ENCODE data around the gene STK35. TPM values are rescaled to one million over a fixed set of nuclear protein-coding genes. Genes with fewer than 3 reads are reported as not detected.
A peak's percentile ranks its signal among the peaks of the same experiment; 100 is the strongest.

STK35 gene
- total RNA-seq, 1 experiment from 2014 or later: 33.4 TPM

DNA sequence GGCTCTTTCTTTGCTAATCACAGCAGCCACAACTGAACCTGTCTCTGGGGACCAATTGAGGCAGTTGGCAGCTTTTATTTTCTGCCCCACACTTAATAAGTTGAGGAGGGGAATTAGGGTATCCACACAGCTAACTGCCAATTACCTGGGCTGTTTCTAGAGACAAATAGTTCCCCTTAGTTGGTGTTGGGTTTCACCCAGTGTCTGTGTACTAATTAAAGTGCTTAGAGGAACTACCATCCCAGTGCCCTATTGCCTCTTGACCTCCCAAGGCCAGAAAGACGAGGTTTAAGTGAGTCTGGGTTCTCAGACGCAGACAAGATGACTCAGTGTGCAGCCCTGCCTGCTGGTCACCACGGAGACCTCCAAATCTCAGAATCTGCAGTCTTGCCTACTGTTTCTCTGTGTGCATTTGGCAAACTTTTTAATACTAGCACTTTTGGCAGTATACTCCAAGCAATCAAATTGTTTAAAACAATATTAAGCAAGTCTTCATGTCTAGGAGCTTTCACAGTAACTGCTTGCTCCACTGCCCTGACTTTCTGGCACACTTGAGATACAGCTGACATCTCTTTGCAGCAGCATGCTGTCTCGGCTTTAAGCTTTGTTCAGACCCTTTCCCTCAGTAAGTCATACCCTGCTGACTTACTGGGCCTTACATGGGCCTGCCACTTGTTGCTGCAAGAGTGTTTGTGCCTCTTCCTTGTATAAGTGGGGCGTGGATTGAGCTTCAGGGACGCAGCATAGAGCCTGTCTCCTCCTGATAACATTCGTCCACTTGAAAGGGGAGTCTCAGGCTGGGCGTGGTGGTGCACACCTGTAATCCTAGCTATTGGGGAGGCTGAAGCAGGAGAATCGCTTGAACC lies 31.9 kb downstream of the STK35 start:
- peak; percentile 87 for DNase-seq (ENCODE audit: low read depth)

DNA sequence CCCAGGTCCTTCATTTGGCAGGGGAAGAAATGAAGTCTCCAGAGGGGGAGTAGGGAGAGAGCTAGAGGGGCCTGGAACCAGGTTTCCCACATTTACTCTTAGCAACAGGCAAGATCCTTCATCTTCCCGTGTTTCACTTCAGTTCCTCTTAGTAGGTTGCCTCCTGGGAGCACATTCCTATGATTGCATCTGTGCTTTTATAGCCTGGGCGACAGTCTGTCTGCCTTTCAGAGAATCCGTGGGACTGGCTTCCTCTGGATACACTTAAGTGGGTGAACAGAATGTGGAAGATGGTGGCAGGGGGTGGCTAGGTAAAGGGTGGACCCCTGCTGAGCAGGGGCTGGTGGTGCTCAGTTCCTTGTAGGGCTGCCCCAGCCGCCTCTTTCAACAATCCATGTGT lies 33.4 kb downstream of the STK35 start:
- DNase-seq (ENCODE audit: low read depth): no peak

GRCh38 chr20:2136275-2136674 lies 34.6 kb downstream of the STK35 start:
- no peak for DNase-seq (ENCODE audit: low read depth)

- DNase-seq (ENCODE audit: low read depth): peak; percentile 98
Measured at GRCh38 chr20:2137552-2138201, 36.0 kb downstream of the STK35 start.

GRCh38 chr20:2138396-2138795 lies 36.8 kb downstream of the STK35 start:
- DNase-seq (ENCODE audit: low read depth): no peak

GRCh38 chr20:2139250-2139649 lies 37.6 kb downstream of the STK35 start:
- DNase-seq (ENCODE audit: low read depth): no peak

- no peak for DNase-seq (ENCODE audit: low read depth)
Measured at GRCh38 chr20:2139736-2140135, 38.1 kb downstream of the STK35 start.

GRCh38 chr20:2140561-2140960 lies 38.9 kb downstream of the STK35 start:
- peak; percentile 38 for DNase-seq (ENCODE audit: low read depth)

DNA sequence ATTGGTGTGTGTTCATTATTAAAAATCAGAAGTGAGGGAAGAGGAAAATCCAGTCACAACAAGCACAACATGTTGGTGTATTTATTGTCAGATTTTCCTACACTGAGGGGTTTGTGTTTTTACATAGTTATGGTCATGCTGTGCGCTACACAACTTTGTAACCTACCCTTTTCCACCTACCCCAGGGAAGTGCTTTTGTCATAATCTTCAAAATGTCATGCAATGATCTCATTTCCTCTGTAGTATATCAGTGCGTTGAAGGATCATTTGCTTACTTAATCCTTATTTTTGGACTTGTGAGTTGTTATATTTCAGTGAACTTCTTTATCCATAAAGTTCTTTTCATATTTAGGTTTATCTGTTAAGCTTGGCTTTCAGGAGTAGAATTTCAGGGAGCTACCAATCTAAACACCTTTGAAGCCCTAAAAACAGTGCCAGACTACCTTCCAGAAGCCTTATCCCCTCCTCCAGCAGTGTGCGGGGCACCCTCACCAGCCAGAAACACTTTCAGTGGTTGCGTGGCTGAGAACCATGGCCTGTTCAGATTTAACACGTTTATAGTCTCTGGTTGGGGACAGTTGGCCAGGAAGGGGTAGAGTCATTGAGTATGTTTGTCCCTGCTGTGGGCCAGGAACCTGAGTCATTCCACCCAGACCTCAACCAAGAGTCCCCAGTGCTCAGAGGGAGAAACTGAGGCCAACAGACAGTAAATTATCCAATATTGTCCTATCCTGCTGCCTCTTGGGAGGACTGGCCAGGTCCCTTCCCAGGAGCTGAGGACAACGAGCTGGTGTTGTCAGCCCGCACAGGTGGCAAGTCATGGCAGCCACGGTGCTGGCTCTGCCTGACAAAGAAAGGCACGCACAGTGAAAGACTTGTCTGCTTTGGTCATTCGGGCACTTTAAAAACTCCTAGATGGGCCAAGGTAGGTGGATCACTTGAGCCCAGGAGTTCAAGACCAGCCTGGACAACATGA lies 40.3 kb downstream of the STK35 start:
- DNase-seq (ENCODE audit: low read depth): no peak

- no peak for DNase-seq (ENCODE audit: low read depth)
Measured at GRCh38 chr20:2142649-2143048, 41.0 kb downstream of the STK35 start.

- DNase-seq (ENCODE audit: low read depth): no peak
Measured at GRCh38 chr20:2143594-2143993, 42.0 kb downstream of the STK35 start.

DNA sequence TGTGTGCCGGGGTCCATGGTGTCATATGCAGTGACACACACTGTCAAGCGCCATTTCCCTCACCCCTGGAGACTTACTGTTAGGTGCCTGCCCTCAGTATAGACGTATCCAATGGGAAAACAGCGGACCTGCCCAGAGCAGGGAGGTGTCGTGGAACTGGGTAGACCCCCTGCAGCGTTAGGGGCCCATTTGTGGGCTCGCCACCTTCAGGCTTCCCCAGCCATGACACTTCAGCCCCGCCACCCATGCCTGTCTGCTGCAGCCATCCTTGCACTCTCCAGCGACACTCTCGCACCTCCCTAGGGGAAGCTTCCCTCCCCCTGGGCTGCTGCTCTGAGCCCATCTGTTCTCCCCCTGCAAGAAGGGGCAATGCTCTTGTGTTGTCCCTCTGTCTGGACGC lies 43.2 kb downstream of the STK35 start:
- DNase-seq (ENCODE audit: low read depth): no peak

DNA sequence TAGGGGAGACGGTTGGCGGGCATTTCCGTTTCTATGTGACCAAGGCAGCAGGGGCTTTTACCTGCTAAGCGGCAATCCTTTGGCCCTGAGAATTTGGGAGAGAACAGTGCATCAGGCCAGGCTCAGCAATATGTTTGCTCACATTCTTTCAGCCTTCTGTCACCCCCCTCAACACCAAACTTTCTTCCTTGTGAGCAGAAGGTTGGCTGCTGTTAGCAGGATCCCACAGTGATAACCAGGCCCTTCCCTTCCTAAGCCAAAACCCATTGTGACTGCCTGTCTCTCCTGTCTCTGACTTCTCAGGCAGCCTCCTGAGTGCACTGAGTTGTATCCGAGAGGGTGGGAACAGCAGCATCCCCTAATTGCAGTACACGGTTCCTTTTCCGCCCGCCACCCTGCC lies 43.7 kb downstream of the STK35 start:
- no peak for DNase-seq (ENCODE audit: low read depth)

DNA sequence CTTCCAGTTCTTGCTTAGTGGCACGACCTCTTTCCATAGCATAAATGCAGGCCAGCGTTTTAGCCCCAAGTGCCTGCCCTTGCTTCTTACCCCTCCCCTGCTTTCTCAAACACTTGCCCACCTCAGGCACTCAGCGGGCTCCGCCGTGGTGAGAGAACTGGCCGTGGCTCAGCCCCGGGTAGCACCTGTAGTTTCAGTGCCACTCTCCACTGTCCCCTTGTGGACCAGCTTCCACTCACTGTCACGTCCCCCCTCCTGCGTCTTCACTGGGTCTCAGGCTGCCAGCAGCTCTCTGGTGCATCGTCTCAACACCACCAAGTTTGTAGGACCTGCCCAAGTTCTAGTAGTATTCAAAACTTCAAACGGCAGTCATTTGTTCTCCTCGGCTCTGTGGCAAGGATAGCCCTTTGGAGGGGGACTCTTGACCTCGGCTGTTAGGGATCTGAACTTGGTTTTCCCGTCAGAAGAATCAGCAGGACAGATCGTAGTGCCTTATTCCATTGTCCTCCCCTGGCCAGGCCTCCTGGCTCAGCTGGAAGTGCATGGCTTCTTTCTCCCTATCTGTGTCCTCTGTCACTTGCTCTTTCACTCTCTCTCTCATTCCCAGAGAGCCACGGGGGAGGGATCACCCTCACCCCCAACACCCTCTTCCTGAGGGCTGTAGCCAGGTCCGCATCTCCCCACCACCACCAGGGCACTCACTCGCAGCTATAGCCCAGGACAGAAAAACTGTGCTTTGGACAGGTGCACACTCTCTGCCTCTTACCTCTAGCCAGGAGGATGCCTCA lies 44.6 kb downstream of the STK35 start:
- no peak for DNase-seq (ENCODE audit: low read depth)

- peak; percentile 57 for DNase-seq (ENCODE audit: low read depth)
Measured at GRCh38 chr20:2149507-2149906, 47.9 kb downstream of the STK35 start.

DNA sequence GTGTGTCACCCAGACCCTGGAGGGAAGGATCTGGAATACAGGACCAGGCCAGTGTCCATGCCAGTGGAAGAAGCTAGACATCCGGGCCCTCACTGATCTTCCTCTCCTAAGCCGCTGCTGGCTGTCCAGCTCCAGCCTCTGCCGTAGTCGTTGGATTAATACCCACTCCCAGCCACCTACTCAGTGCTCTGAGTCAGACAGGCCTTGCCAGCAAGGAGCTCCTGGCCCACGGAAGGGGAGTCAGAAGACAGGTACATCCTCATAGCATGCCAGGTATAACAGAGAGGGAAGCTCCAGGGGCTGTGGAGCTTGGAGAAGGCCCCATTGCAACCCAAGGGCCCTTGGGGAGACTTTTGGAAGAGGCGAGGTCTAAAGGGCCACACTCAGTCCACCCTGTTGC lies 49.0 kb downstream of the STK35 start:
- DNase-seq (ENCODE audit: low read depth): no peak

DNA sequence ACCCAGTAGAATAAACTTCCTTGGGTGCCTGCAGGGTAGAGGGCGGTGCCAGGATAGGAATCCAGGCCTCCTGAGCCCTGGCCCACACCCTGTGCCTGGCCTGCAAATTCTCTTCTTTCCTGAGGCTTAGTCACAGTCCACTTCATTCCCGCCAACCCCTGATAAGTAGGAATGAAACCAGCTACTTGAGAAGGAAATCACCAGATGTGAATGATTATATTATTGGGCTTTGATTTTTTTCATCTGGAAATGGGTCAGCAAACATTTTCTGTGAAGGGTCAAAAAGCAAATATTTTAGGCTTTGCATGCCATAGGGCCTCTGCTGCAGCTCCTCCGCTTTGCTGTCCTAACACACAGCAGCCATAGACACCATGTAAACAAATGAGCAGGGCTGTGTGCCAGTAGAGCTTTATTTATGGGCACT lies 50.2 kb downstream of the STK35 start:
- DNase-seq (ENCODE audit: low read depth): peak; percentile 74

DNA sequence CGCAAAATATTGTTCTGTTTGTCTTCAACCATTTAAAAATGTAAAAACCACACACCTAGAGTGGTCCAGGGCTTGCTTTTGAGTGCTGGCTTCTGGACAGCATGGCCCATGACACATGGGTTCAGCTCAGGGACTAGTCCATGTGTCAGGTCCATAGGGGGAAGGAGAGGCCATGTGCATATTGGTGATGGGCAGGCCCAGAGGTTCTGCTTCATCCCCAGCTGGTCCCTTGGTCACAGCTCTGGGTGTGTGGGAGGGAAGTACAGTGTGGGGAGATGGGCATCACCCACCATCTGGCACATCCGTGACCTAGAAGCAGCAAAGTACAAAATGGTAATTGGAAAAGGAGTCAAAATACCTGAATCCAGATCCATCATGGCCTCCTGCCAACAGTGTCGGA lies 50.7 kb downstream of the STK35 start:
- DNase-seq (ENCODE audit: low read depth): no peak

DNA sequence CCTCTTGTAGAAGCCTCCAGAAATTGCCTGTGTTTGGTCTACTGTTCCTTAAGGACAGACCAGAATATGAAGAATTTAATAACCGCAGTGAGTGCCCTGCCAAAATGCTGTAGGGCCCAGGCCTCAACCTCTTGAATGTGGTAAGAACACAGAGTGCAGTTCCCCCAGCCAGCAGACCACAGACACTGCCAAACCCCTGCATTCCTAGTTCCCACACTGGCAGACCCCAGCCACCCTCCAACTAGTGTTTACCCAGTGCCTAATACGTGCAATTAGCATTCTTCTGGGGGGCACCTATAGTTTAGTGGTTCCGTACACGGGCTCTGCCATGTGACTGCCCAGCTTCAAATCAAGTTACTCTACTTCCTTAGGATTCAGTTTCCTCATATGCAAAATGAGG lies 51.7 kb downstream of the STK35 start:
- no peak for DNase-seq (ENCODE audit: low read depth)

GRCh38 chr20:2156224-2156623 lies 54.6 kb downstream of the STK35 start:
- DNase-seq (ENCODE audit: low read depth): no peak
